ENCODE measurements around the gene GPRIN3.
"Not testable (repeated sequence)": the region's sequence is repeated elsewhere in the genome, so short reads cannot be mapped to it uniquely, and the experiment has no call there.

GPRIN3 gene

DNA sequence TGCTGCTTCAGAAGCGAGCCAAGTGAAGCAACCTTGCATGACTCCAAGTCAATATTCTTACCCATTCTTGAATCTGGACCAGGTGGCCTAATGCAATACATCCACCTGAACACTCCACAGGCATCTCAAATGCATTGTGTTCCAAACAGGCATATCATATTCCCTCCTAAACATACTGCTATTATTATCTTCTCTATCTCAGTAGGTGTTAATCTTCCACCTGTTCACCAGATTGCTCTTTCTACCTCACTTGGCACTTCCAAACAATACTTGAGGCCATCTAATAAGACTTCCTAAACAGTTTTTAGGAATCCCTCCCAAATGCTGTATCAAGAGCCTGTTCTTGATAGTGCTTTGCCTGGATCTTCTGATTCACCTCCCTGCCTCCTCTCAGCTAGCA lies 90.7 kb downstream of the GPRIN3 start:
- DNase-seq (ENCODE audit: low read depth in 3 of 3) = no peak

GRCh38 chr4:89216422-89216821 lies 91.2 kb downstream of the GPRIN3 start:
- DNase-seq (ENCODE audit: low read depth in 3 of 3) = no peak

DNA sequence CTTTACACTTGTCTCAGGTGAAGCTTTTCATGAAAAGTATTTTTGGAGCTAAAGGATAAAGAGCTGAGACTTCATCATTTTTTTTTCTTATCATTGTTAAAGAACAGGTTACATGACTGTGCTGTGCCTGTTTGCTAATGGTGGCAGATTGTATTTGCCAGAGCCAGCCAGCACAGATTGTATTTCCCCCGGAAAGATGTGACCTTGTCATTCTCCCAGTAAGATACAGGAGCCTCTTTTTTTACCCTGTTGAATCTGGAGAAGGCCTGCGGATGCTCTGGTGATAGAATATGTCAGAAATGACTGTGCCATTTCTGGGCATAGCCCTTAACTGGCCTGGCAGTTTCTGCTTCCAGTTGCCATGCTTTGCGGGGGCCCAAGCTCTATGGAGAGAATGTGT lies 91.9 kb downstream of the GPRIN3 start:
- DNase-seq (ENCODE audit: low read depth in 3 of 3) = no peak

DNA sequence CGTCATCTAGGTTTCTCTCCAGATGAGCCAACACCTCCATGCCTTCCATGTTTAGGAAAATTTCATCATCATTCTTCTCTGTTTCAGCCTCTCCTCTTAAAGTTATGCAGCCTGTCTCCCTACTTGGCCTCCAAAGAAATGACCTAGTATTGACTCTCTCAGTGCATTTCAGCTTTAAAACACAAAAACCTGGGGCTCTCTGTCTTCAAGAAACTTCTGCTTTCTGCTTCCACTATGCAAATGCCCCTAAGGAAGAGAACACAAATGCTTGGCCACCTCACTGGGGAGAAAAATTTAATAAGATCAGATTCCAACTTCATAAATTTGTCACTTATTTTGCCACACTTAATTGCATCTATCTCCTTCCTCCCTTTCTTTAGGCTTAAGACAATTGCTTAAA lies 93.3 kb downstream of the GPRIN3 start:
- no peak for DNase-seq (ENCODE audit: low read depth in 3 of 3)

DNA sequence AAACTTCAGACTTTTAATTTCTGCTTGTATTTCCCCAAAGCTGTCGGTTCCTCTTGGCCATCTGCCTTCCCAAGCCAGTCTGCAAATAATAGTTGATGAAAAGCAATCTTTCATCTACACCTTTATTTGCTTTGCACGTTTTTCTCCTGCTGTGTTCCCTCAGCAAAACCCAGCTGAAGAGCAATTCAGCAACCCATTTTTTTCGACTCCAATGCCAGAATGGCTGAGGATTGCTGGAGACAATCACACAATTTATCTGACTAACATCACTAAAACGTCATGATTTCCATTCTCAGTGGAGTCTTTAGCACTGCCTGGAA lies 94.3 kb downstream of the GPRIN3 start:
- DNase-seq (ENCODE audit: low read depth in 3 of 3) = no peak

GRCh38 chr4:89212666-89213381 lies 94.8 kb downstream of the GPRIN3 start:
- no peak for DNase-seq (ENCODE audit: low read depth in 3 of 3)

DNA sequence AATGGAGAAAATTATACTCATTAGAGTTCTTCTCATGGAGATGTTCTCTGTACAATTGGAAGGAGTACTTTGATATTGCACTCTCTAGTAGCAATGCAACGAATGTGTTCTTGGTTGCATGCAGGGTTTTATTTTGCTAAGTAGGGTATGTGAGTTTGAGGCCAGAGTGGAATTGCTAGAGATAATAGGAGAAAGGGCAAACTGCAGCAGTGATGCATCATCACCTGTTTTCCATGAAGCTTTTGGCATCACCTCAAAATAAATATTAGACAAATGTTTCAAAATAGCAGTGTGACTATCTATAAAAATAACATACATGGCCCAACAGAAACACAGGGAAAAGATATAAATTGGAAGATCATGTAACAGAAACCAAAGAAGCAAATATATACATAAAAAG lies 103.0 kb downstream of the GPRIN3 start:
- DNase-seq (ENCODE audit: low read depth in 3 of 3) = no peak

DNA sequence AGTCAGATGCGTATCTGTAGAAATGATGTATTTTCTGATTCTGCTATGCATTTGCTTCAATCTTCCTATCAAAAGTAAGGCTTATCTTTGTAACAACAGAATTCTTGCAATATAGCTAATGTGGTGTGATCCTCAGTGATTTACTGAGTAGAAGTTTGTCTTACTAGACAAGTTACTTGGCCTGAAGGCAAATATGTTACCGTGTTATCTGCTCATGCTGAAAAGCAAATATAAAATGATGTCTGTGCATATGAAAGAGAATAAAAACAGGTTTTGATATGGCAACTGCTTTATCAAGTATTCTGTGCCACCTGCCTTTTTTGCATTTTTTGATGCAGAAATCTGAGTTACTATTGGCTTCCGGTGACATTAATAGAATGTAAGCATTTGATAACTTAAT lies 103.7 kb downstream of the GPRIN3 start:
- no peak for DNase-seq (ENCODE audit: low read depth in 3 of 3)

DNA sequence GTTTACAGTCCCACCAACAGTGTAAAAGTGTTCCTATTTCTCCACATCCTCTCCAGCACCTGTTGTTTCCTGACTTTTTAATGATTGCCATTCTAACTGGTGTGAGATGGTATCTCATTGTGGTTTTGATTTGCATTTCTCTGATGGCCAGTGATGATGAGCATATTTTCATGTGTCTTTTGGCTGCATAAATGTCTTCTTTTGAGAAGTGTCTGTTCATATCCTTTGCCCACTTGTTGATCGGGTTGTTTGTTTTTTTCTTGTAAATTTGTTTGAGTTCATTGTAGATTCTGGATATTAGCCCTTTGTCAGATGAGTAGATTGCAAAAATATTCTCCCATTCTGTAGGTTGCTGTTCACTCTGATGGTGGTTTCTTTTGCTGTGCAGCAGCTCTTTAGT lies 108.2 kb downstream of the GPRIN3 start:
- not testable (repeated sequence) for DNase-seq (ENCODE audit: low read depth in 3 of 3)

GRCh38 chr4:89197920-89198319 lies 109.7 kb downstream of the GPRIN3 start:
- DNase-seq (ENCODE audit: low read depth in 3 of 3) = no peak

DNA sequence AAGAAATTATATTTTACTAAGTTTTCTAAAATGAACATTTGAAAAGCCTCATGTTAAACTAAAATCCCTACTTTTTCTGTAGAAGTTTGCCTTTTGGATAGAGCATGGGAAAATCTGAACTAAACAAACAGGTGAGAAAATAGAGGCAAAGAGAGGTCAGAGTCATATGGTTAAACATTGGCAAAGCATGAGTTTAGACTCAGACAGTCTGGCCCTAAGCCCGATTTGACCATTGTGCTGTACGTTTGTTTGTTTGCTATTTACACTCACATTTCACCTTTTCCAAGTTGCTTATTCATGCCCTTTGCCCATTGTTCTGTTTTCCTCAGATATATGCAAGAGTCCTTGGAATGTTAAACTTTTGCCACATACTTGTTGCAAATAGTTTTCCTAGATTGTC lies 110.9 kb downstream of the GPRIN3 start:
- no peak for DNase-seq (ENCODE audit: low read depth in 3 of 3)

GRCh38 chr4:89196056-89196674 lies 111.4 kb downstream of the GPRIN3 start:
- DNase-seq (ENCODE audit: low read depth in 3 of 3) = no peak

GRCh38 chr4:89193843-89194242 lies 113.8 kb downstream of the GPRIN3 start:
- no peak for DNase-seq (ENCODE audit: low read depth in 3 of 3)
